ENCODE data around the gene TCEAL9. TPM values are rescaled to one million over a fixed set of nuclear protein-coding genes. Genes with fewer than 3 reads are reported as not detected.

The TCEAL9 gene
- total and polyA plus RNA-seq, 2 of the 8 experiments (the other 6 are each of a cell fraction or from before 2014, with no cell fraction given), result 22.2 to 36.8 TPM

DNA sequence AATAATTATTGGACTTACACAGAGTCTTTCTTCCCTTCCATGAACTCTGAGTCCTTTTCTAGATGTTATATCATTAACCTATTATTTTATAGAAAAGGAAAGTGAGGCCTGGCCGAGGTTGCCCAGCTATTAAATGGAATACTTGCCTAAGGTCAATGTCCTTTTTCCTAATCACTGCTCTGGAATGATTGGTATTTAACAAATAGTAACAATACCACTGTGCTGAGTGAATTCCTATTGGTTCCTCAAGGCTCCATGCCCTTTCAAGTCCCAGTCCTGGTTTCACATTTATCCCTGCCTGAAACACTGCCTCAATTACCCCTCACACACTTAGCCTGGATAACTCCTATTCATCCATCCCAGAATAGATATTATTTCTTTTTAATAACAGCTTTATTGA is 6.2 kb downstream of the TCEAL9 start:
- no peak overlapping the region for H3K9ac ChIP-seq (replicated peaks in 1 of 4; ENCODE audit: extremely low read depth in 1 of 4, low read depth in 3 of 4, low read length in 3 of 4)
- FAIRE-seq, result peak; percentile 72
- H3K18ac ChIP-seq (ENCODE audit: extremely low read depth, low read length), result no peak overlapping the region
- no peak overlapping the region for H3K4me2 ChIP-seq (ENCODE audit: insufficient read depth in 1 of 2, low read depth in 2 of 2, low read length in 2 of 2)
- DNase-seq (ENCODE audit: low read depth in 1 of 2, low spot score in 2 of 2), result no peak
- no peak overlapping the region for H3K23ac ChIP-seq (ENCODE audit: insufficient read length)
- H3K27me3 ChIP-seq (replicated peaks in 1 of 4; ENCODE audit: control insufficient read depth in 3 of 4, extremely low read depth in 1 of 4, insufficient read depth in 3 of 4, low read length in 3 of 4), result no peaks in the 10 kb centered on the region
- no peak overlapping the region for H2BK120ac ChIP-seq (replicated peaks; ENCODE audit: low read depth, low read length)
- H2AK5ac ChIP-seq (ENCODE audit: low read depth, low read length), result no peak overlapping the region
- H4K8ac ChIP-seq (ENCODE audit: extremely low read depth, insufficient read depth, low read length), result no peak overlapping the region
- H2BK12ac ChIP-seq (ENCODE audit: low read depth, low read length), result no peak overlapping the region
- no peak overlapping the region for H2AFZ ChIP-seq (ENCODE audit: low read length)
- POLR2A ChIA-PET (ENCODE audit: partially characterized antibody), result interaction anchor here (0.7 to 0.9 kb wide), 2 partner anchors 8 to 15 kb away, joined by 3 to 4 read pairs; no protein-coding TSS in a partner anchor
- no peak overlapping the region for H4K5ac ChIP-seq (ENCODE audit: insufficient read length, low read depth, low read length)
- no peaks in the 10 kb centered on the region for H3K9me3 ChIP-seq (ENCODE audit: insufficient read depth in 2 of 2, low read depth in 1 of 2, low read length in 1 of 2)
- no peaks in the 10 kb centered on the region for H3K79me1 ChIP-seq (ENCODE audit: low read depth, low read length)
- H2BK20ac ChIP-seq (ENCODE audit: low read length), result no peak overlapping the region
- peaks cover 0 to 9% (median 0%) of the 10 kb centered on the region in 4 experiments; a peak in 1 of 8 replicates for H3K36me3 ChIP-seq (ENCODE audit: control insufficient read depth in 2 of 4, insufficient read depth in 4 of 4, low read length in 3 of 4)
- H2BK15ac ChIP-seq (ENCODE audit: low read length), result no peak overlapping the region
- TF ChIP-seq, protein P1, sequence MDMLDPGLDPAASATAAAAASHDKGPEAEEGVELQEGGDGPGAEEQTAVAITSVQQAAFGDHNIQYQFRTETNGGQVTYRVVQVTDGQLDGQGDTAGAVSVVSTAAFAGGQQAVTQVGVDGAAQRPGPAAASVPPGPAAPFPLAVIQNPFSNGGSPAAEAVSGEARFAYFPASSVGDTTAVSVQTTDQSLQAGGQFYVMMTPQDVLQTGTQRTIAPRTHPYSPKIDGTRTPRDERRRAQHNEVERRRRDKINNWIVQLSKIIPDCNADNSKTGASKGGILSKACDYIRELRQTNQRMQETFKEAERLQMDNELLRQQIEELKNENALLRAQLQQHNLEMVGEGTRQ (IDR thresholded peaks at IDR 0.05; ENCODE audit: low read length), result no peak
- TF ChIP-seq SP1 (IDR thresholded peaks at IDR 0.05; ENCODE audit: low read depth, low read length), result peak; percentile 89
- peak; percentile 83 for TF ChIP-seq TEAD4 (IDR thresholded peaks at IDR 0.05; ENCODE audit: low read depth, low read length)
- no peak overlapping the region for H3K14ac ChIP-seq (ENCODE audit: insufficient read length)
- H4K20me1 ChIP-seq (replicated peaks in 1 of 2; ENCODE audit: control insufficient read depth in 1 of 2, insufficient read depth in 2 of 2, low read length in 2 of 2), result no peaks in the 10 kb centered on the region
- H3K56ac ChIP-seq (replicated peaks; ENCODE audit: insufficient read length, low read depth, low read length), result no peak overlapping the region
- H3K27ac ChIP-seq (ENCODE audit: low read depth, low read length), result no peak overlapping the region
- peaks cover 0 to under 1% (median 0%) of the 10 kb centered on the region in 4 experiments; a peak in 1 of 7 replicates for H3K4me1 ChIP-seq (replicated peaks in 1 of 4; ENCODE audit: control insufficient read depth in 3 of 4, insufficient read depth in 4 of 4, low read length in 3 of 4)
- H4K91ac ChIP-seq (replicated peaks; ENCODE audit: insufficient read length, low read length), result no peak overlapping the region
- H3K4ac ChIP-seq (replicated peaks; ENCODE audit: insufficient read length, low read depth, low read length), result no peak overlapping the region
- 54% methylated on average over 1 of the region's 1 CpG; no CpG with 5 or more reads in 1 of the 2 experiments for WGBS, 2 experiments (ENCODE audit: extremely low coverage in 1 of 2, insufficient coverage in 1 of 2, insufficient read length in 1 of 2, insufficient replicate concordance in 2 of 2, low coverage in 1 of 2, low lambda C conversion rate in 2 of 2, missing lambda C conversion rate in 1 of 2)
- no peak overlapping the region for H2BK5ac ChIP-seq (ENCODE audit: low read depth, low read length)
- no peak overlapping the region for H3K4me3 ChIP-seq (ENCODE audit: extremely low read depth in 1 of 4, insufficient read depth in 2 of 4, low read depth in 3 of 4, low read length in 4 of 4)
- H3K23me2 ChIP-seq (ENCODE audit: low read depth, low read length), result no peaks in the 10 kb centered on the region
- CTCF ChIA-PET (ENCODE audit: partially characterized antibody), result no interaction called here
- H3K79me2 ChIP-seq (ENCODE audit: control insufficient read depth in 1 of 2, insufficient read depth in 2 of 2, low read length in 2 of 2), result 0 out of 4 replicates have a peak, but pooled peaks cover 0 to 1% of the 10 kb centered on the region in 2 experiments
